ENCODE data around the gene DES. TPM values are rescaled to one million over a fixed set of nuclear protein-coding genes. Genes with fewer than 3 reads are reported as not detected.

The DES gene
- total and polyA plus RNA-seq, 2 of the 13 experiments (the other 11 are each of a cell fraction or from before 2014, with no cell fraction given), result not detected

DNA sequence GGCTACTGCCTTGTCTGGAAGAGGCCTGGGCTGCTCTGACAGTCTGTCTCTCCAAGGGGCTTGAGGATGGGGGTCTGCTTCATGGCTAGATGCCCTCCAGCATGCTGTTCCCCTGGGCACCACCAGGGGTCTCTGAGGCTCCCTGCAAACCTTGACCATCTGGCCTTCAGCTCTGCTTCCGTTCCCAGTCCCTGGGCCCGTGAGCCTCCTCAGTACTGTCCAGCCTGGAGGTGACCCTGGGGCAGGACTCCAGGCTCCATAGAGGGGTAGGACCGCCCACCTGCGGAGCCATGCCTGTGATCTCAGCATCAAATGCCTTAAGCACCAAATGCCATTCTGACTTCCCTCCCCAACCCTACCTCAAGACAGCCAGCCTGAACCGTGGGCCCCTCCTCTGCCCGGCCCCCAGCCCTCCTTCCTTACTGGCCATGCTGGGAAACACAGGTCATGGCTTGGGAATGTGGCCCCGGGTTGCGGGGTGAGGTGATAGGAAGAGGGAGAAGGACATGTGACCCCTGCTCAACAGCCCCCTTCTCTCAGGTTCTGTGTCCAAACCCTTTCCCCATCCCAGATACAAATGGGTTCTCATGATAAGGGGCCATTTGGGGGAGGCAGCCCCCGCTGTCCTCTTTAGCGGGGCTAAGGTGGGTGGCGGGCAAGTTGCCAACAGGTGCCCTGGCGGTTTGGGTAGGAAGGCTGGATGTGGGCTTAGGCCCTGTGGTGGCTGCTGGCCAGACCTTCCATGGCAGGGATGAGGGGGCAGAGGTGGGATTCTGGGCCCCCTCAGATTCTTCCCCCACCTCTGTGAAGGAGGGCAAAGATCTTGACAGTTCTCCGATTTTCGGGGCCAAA, 41.5 kb downstream of the DES start (continued):
- no peak for TF ChIP-seq HMGXB4 (CRISPR knock-in tag; IDR thresholded peaks at IDR 0.05; ENCODE audit: borderline replicate concordance in 1 of 2, low read depth in 1 of 2)
- TF ChIP-seq, protein P1, sequence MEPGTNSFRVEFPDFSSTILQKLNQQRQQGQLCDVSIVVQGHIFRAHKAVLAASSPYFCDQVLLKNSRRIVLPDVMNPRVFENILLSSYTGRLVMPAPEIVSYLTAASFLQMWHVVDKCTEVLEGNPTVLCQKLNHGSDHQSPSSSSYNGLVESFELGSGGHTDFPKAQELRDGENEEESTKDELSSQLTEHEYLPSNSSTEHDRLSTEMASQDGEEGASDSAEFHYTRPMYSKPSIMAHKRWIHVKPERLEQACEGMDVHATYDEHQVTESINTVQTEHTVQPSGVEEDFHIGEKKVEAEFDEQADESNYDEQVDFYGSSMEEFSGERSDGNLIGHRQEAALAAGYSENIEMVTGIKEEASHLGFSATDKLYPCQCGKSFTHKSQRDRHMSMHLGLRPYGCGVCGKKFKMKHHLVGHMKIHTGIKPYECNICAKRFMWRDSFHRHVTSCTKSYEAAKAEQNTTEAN (CRISPR knock-in tag; conservative IDR thresholded peaks at IDR 0.05), result no peak
- TF ChIP-seq GATAD1 (CRISPR knock-in tag; IDR thresholded peaks at IDR 0.05), result no peak
- no peak; the same call in 1 of the 2 replicates for TF ChIP-seq HOXA3 (CRISPR knock-in tag; IDR thresholded peaks at IDR 0.05)
- no peak for TF ChIP-seq NAIF1 (CRISPR knock-in tag; IDR thresholded peaks at IDR 0.05; ENCODE audit: borderline replicate concordance)
- no peak for TF ChIP-seq SPEN (CRISPR knock-in tag; IDR thresholded peaks at IDR 0.05; ENCODE audit: low read depth)
- no peak for TF ChIP-seq SKIL (CRISPR knock-in tag; IDR thresholded peaks at IDR 0.05; ENCODE audit: borderline replicate concordance)
- TF ChIP-seq ELF4 (CRISPR knock-in tag; IDR thresholded peaks at IDR 0.05; ENCODE audit: borderline replicate concordance), result no peak
- TF ChIP-seq, protein P2, sequence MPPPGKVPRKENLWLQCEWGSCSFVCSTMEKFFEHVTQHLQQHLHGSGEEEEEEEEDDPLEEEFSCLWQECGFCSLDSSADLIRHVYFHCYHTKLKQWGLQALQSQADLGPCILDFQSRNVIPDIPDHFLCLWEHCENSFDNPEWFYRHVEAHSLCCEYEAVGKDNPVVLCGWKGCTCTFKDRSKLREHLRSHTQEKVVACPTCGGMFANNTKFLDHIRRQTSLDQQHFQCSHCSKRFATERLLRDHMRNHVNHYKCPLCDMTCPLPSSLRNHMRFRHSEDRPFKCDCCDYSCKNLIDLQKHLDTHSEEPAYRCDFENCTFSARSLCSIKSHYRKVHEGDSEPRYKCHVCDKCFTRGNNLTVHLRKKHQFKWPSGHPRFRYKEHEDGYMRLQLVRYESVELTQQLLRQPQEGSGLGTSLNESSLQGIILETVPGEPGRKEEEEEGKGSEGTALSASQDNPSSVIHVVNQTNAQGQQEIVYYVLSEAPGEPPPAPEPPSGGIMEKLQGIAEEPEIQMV (CRISPR knock-in tag; IDR thresholded peaks at IDR 0.05; ENCODE audit: low read depth), result no peak
- TF ChIP-seq ZNF577 (CRISPR knock-in tag; IDR thresholded peaks at IDR 0.05; ENCODE audit: borderline replicate concordance, low read depth), result no peak
- TF ChIP-seq HNF4G (IDR thresholded peaks at IDR 0.05; ENCODE audit: borderline replicate concordance, low read depth, low read length), result no peak
- no peak for TF ChIP-seq HNF4G (CRISPR knock-in tag; IDR thresholded peaks at IDR 0.05; ENCODE audit: borderline replicate concordance, low read depth)
- no peak for TF ChIP-seq ZNF83 (CRISPR knock-in tag; IDR thresholded peaks at IDR 0.05; ENCODE audit: borderline replicate concordance)
- no peak for TF ChIP-seq MTF1 (CRISPR knock-in tag; IDR thresholded peaks at IDR 0.05)
- TF ChIP-seq RFXAP (CRISPR knock-in tag; IDR thresholded peaks at IDR 0.05; ENCODE audit: borderline replicate concordance), result no peak
- no peak for TF ChIP-seq ZNF235 (CRISPR knock-in tag; IDR thresholded peaks at IDR 0.05; ENCODE audit: borderline replicate concordance)
- no peak for TF ChIP-seq ZNF260 (CRISPR knock-in tag; IDR thresholded peaks at IDR 0.05; ENCODE audit: borderline replicate concordance, low read depth)
- peak; percentile 76 for TF ChIP-seq ETV5 (CRISPR knock-in tag; IDR thresholded peaks at IDR 0.05; ENCODE audit: borderline replicate concordance)
- TF ChIP-seq ZNF589 (CRISPR knock-in tag; conservative IDR thresholded peaks at IDR 0.05), result no peak
- TF ChIP-seq ZNF737 (CRISPR knock-in tag; IDR thresholded peaks at IDR 0.05; ENCODE audit: borderline replicate concordance), result no peak
- no peak for TF ChIP-seq NFATC3 (CRISPR knock-in tag; IDR thresholded peaks at IDR 0.05)
- TF ChIP-seq CBX2 (IDR thresholded peaks at IDR 0.05; ENCODE audit: low read depth, low read length), result no peak
- TF ChIP-seq CBX2 (CRISPR knock-in tag; IDR thresholded peaks at IDR 0.05; ENCODE audit: low read depth), result no peak

Measured in HepG2 (cell line).